GM15510 (cell line): ENCODE results near the gene FOXJ1.

Experiments
- POLR2A ChIP-seq: IDR thresholded peaks from 3 replicates; pipeline ENCODE4 v1.6.1; 2011; ENCODE audit warnings: borderline replicate concordance; ENCODE audit not compliant: insufficient read length; ENCODE audit errors: extremely low read depth

The FOXJ1 gene

GRCh38 chr17:76141212-76142038 lies at the start of gene FOXJ1:
Gene FOXJ1 (minus strand): TSS chr17:76141245. CDS start chr17:76140395, 850 bp downstream.
- TF ChIP-seq POLR2A, result no peak

GRCh38 chr17:76189741-76190140 lies 48.7 kb upstream of the FOXJ1 start:
- no peak for TF ChIP-seq POLR2A

GRCh38 chr17:76189247-76189646 lies 48.2 kb upstream of the FOXJ1 start:
- no peak for TF ChIP-seq POLR2A

GRCh38 chr17:76188213-76189016 lies 47.4 kb upstream of the FOXJ1 start:
- no peak for TF ChIP-seq POLR2A

GRCh38 chr17:76184290-76184689 lies 43.2 kb upstream of the FOXJ1 start:
- TF ChIP-seq POLR2A, result no peak

GRCh38 chr17:76182016-76182764 lies 41.1 kb upstream of the FOXJ1 start:
- TF ChIP-seq POLR2A, result no peak

GRCh38 chr17:76179496-76180467 lies 38.7 kb upstream of the FOXJ1 start:
- no peak for TF ChIP-seq POLR2A

- TF ChIP-seq POLR2A, result no peak
Observed at GRCh38 chr17:76178124-76178523, 37.1 kb upstream of the FOXJ1 start.

- TF ChIP-seq POLR2A, result no peak
Observed at GRCh38 chr17:76176701-76177574, 35.9 kb upstream of the FOXJ1 start.

GRCh38 chr17:76174037-76174436 lies 33.0 kb upstream of the FOXJ1 start:
- no peak for TF ChIP-seq POLR2A

- no peak for TF ChIP-seq POLR2A
Observed at GRCh38 chr17:76173474-76173873, 32.4 kb upstream of the FOXJ1 start.

- no peak for TF ChIP-seq POLR2A
Observed at GRCh38 chr17:76171706-76172105, 30.7 kb upstream of the FOXJ1 start.

GRCh38 chr17:76170114-76170513 lies 29.1 kb upstream of the FOXJ1 start:
- TF ChIP-seq POLR2A, result no peak
